K562 (cell line): Measurements from ENCODE around the gene ITGB6. TPM values are rescaled to one million over a fixed set of nuclear protein-coding genes. Genes with fewer than 3 reads are reported as not detected.

Experiments
- ATAC-seq: fragments of 200-7000 bp; cut with Tn5 transposase; 3 replicates; pipeline ENCODE4 v1.9.1; 2020; ENCODE audit warnings: moderate library complexity
- BruUV-seq: library from RNA; stranded (reverse); fragments of 400-500 nt; replicated peaks from 2 replicates; lab custom pipeline; 2021; lab: Mats Ljungman, UMichigan
- CTCF ChIA-PET: fragments of 300-600 bp; formaldehyde crosslinking; extraction: SDS; loops from one replicate; lab custom pipeline; 2021; ENCODE audit warnings: low intra/inter-chr PET ratio; lab: Yijun Ruan, JAX
- POLR2A ChIA-PET: fragments of 300-600, 350-650 bp; sonication (Branson Sonifier 250); formaldehyde crosslinking; extraction: SDS; loops from one replicate; lab custom pipeline; 2021; ENCODE audit warnings: antibody characterized with exemption, inconsistent platforms; lab: Yijun Ruan, JAX
- DNase-seq, 4 experiments: peaks; one replicate each; pipeline versions ENCODE4 v3.0.0 to v3.0.0-alpha.2; 2011 to 2018; ENCODE audit warnings: low spot score in 3 of 4, mixed read lengths in 3 of 4; ENCODE audit errors: extremely low read depth in 1 of 4
- FAIRE-seq: peaks from 2 replicates; lab custom pipeline; 2011; peaks lifted over from hg19 to GRCh38; lab: Jason Lieb, UNC
- H2AFZ ChIP-seq: 2 replicates; pipeline ENCODE4 v1.6.0; 2011; ENCODE audit warnings: low read depth, low read length, control low read depth, inconsistent platforms
- H3K27ac ChIP-seq: fragments of 200-600 bp; 3 replicates; pipeline ENCODE4 v1.8.0; 2011; ENCODE audit warnings: low read depth, mild to moderate bottlenecking, control low read depth, inconsistent platforms, low read length, moderate library complexity, mixed read lengths; ENCODE audit errors: extremely low read depth
- H3K27me3 ChIP-seq, 2 experiments: fragments of 300-600 bp in 1 of 2; 2 replicates in 1 of 2; 3 replicates in 1 of 2; pipeline versions ENCODE4 v1.6.0 to v1.8.0; 2011; ENCODE audit warnings: inconsistent platforms in 2 of 2, low read length in 2 of 2, mild to moderate bottlenecking in 1 of 2, mixed read lengths in 1 of 2, moderate library complexity in 1 of 2; ENCODE audit not compliant: control insufficient read depth in 2 of 2, insufficient read depth in 2 of 2
- H3K36me3 ChIP-seq: fragments of 300-600 bp; 3 replicates; pipeline ENCODE4 v1.8.0; 2011; ENCODE audit warnings: mild to moderate bottlenecking, low read length, inconsistent platforms; ENCODE audit not compliant: control insufficient read depth, insufficient read depth
- H3K4me1 ChIP-seq, 2 experiments: fragments of 200-600 bp in 1 of 2; replicated peaks in 1 of 2; 2 replicates in 1 of 2; 3 replicates in 1 of 2; pipeline versions ENCODE4 v1.5.1 to v1.8.0; 2011; ENCODE audit warnings: inconsistent platforms in 2 of 2, low read length in 2 of 2, mild to moderate bottlenecking in 1 of 2, mixed read lengths in 1 of 2, moderate library complexity in 1 of 2; ENCODE audit not compliant: control insufficient read depth in 2 of 2, insufficient read depth in 2 of 2
- H3K4me2 ChIP-seq: 2 replicates; pipeline ENCODE4 v1.6.1; 2011; ENCODE audit warnings: low read length, control low read depth, inconsistent platforms, mixed read lengths; ENCODE audit not compliant: insufficient read depth
- H3K4me3 ChIP-seq: fragments of 200-600 bp; sonication (generic), shearing (Covaris generic); 2 replicates; pipeline ENCODE4 v1.5.1; 2016; ENCODE audit warnings: control low read depth, inconsistent platforms
- H3K79me2 ChIP-seq: fragments of 200-600 bp; 3 replicates; pipeline ENCODE4 v1.8.0; 2011; ENCODE audit warnings: low read length, inconsistent platforms; ENCODE audit not compliant: control insufficient read depth, insufficient read depth
- H3K9ac ChIP-seq, 2 experiments: 2 replicates each; pipeline versions ENCODE4 v1.6.0 to v1.6.1; 2011; ENCODE audit warnings: low read depth in 2 of 2, low read length in 2 of 2, control low read depth in 1 of 2, inconsistent platforms in 1 of 2, mild to moderate bottlenecking in 1 of 2, mixed read lengths in 1 of 2; ENCODE audit not compliant: insufficient read depth in 1 of 2
- H3K9me1 ChIP-seq: one replicate; pipeline ENCODE4 v1.6.0; 2011; ENCODE audit warnings: inconsistent platforms, mild to moderate bottlenecking, low read length, moderate library complexity; ENCODE audit not compliant: control insufficient read depth, insufficient read depth
- H3K9me3 ChIP-seq: replicated peaks from 2 replicates; pipeline ENCODE4 v1.5.1; 2011; ENCODE audit warnings: low read depth, low read length, inconsistent platforms; ENCODE audit not compliant: control insufficient read depth, insufficient read depth
- H4K20me1 ChIP-seq: replicated peaks from 2 replicates; pipeline ENCODE4 v1.6.1; 2011; ENCODE audit warnings: low read length, inconsistent platforms, mixed read lengths; ENCODE audit not compliant: control insufficient read depth, insufficient read depth
- E2F6 ChIP-seq, 2 experiments: IDR thresholded peaks; 2 replicates each; pipeline ENCODE4 v1.6.1; 2011; ENCODE audit warnings: borderline replicate concordance in 1 of 2, control low read depth in 1 of 2, low read depth in 1 of 2, low read length in 1 of 2, mild to moderate bottlenecking in 1 of 2, mixed read lengths in 1 of 2, moderate library complexity in 1 of 2; ENCODE audit not compliant: insufficient read depth in 1 of 2, insufficient read length in 1 of 2, poor library complexity in 1 of 2, severe bottlenecking in 1 of 2; ENCODE audit errors: extremely low read depth in 1 of 2
- HDAC2 ChIP-seq: fragments of 450-650 bp; IDR thresholded peaks from 2 replicates; pipeline ENCODE4 v1.6.1; 2016; ENCODE audit warnings: mild to moderate bottlenecking
- HNRNPUL1 ChIP-seq: fragments of 200-400 bp; formaldehyde crosslinking; IDR thresholded peaks from 2 replicates; pipeline ENCODE4 v1.6.1; 2017; ENCODE audit warnings: low read length
- KHSRP ChIP-seq: fragments of 450-650 bp; IDR thresholded peaks from 2 replicates; pipeline ENCODE4 v1.6.1; 2017
- MAFG ChIP-seq: fragments of 450-650 bp; conservative IDR thresholded peaks from 2 replicates; pipeline ENCODE4 v1.6.1; 2016; ENCODE audit warnings: missing genetic modification characterization, missing compliant biosample characterization
- PKNOX1 ChIP-seq: fragments of 450-650 bp; IDR thresholded peaks from 2 replicates; pipeline ENCODE4 v1.6.1; 2016
- TAF1 ChIP-seq: IDR thresholded peaks from 2 replicates; pipeline ENCODE4 v1.6.1; 2011; ENCODE audit warnings: mild to moderate bottlenecking, low read length, moderate library complexity; ENCODE audit not compliant: insufficient read depth, control insufficient read depth, severe bottlenecking; ENCODE audit errors: extremely low read depth
- TCF3 ChIP-seq: sonication (generic); formaldehyde crosslinking; IDR thresholded peaks from 2 replicates; pipeline ENCODE4 v1.4.0; 2020; ENCODE audit warnings: mild to moderate bottlenecking, missing genetic modification reagents
- TGIF2 ChIP-seq: sonication (generic); formaldehyde crosslinking; IDR thresholded peaks from 2 replicates; pipeline ENCODE4 v1.8.1; 2022; ENCODE audit warnings: mild to moderate bottlenecking, missing genetic modification reagents, moderate library complexity
- ZNF398 ChIP-seq: fragments of 250-450 bp; sonication (Bioruptor Pico); IDR thresholded peaks from 2 replicates; pipeline ENCODE4 v1.8.0; 2021; ENCODE audit warnings: moderate library complexity, mild to moderate bottlenecking, inconsistent platforms
- ZNF639 ChIP-seq, 2 experiments: fragments of 200-800 bp in 1 of 2; sonication (Bioruptor generic) in 1 of 2; sonication (generic) in 1 of 2; formaldehyde crosslinking in 1 of 2; IDR thresholded peaks in 1 of 2; conservative IDR thresholded peaks in 1 of 2; 2 replicates each; pipeline versions ENCODE4 v1.5.0 to v1.6.1; 2016 to 2020; ENCODE audit warnings: missing compliant biosample characterization in 1 of 2, missing genetic modification characterization in 1 of 2, missing genetic modification reagents in 1 of 2
- ZNF655 ChIP-seq: fragments of 250-450 bp; sonication (Bioruptor Pico); IDR thresholded peaks from 2 replicates; pipeline ENCODE4 v1.5.0; 2021
- WGBS: fragments of 100-300 bp; shearing (Covaris generic); methylation state at CpG from one replicate; pipeline ENCODE4 v1.1.6; 2016; ENCODE audit warnings: low coverage, mixed read lengths; ENCODE audit not compliant: insufficient coverage; ENCODE audit errors: missing lambda C conversion rate; 5-methylcytosine and 5-hydroxymethylcytosine counted together
- in situ Hi-C: fragments of 300-500 bp; cut with MboI; formaldehyde crosslinking; loops from 4 replicates; pipeline ENCODE4 v1.15.0; 2018; ENCODE audit warnings: inconsistent platforms, mixed read lengths
- intact Hi-C: fragments of 100-400 bp; cut with micrococcal nuclease; formaldehyde crosslinking; loops from 2 replicates; pipeline ENCODE4 v1.14.2; 2022
- polyA plus RNA-seq, 8 experiments: library from polyadenylated mRNA; depleted of rRNA in 4 of 8; stranded (reverse) in 5 of 8; unstranded in 3 of 8; fragments of >200 nt; fragmentation: Nextera tagmentation in 2 of 8; fragmentation: Illumina TruSeq in 1 of 8; extraction: Ambion mirVana in 2 of 8; extraction: Trizol in 1 of 8; gene quantifications; 2 replicates each; pipeline versions ENCODE4 v1.2.1 to v1.2.3, GENCODE V29; 2011 to 2014; ENCODE audit warnings: inconsistent platforms in 1 of 8, missing spikeins in 1 of 8
- total RNA-seq, 7 experiments: library from RNA; depleted of rRNA in 6 of 7; stranded (reverse); fragments of >200 nt in 6 of 7; fragmentation: Illumina TruSeq in 2 of 7; extraction: Trizol in 2 of 7; gene quantifications; 2 replicates each; pipeline versions ENCODE4 v1.2.1 to v1.2.3, GENCODE V29; 2011 to 2021; ENCODE audit warnings: low replicate concordance in 1 of 7

Gene ITGB6
- total and polyA plus RNA-seq, 9 of the 15 experiments (the other 6 are each of a cell fraction or from before 2014, with no cell fraction given): 0.18 TPM; not detected in 8

- no peak for TF ChIP-seq PKNOX1
- TF ChIP-seq KHSRP: no peak
Observed at GRCh38 chr2:160207271-160207670, 7.2 kb upstream of the ITGB6 start (continued).

- no peak overlapping the region for H3K27ac ChIP-seq
- in situ Hi-C loops: no loop called here
- no peaks in the 10 kb centered on the region for H3K9me1 ChIP-seq
- H3K9me3 ChIP-seq: no peaks in the 10 kb centered on the region
- H3K36me3 ChIP-seq: no peaks in the 10 kb centered on the region
- WGBS: 1% methylated on average over 4 of the region's 4 CpGs
- H3K9ac ChIP-seq: no peak overlapping the region
- no TSS peak for BruUV-seq
- ATAC-seq (no peak), FAIRE-seq (no peak), DNase-seq (no peak)
- no peaks in the 10 kb centered on the region for H3K79me2 ChIP-seq
- H3K4me2 ChIP-seq: no peak overlapping the region
- H4K20me1 ChIP-seq: no peaks in the 10 kb centered on the region
- ChIA-PET POLR2A (no interaction called here), CTCF (no interaction called here)
- H2AFZ ChIP-seq: no peak overlapping the region
- intact Hi-C loops: no loop called here
- no peak overlapping the region for H3K4me3 ChIP-seq
- H3K27me3 ChIP-seq: no peaks in the 10 kb centered on the region
- no peaks in the 10 kb centered on the region for H3K4me1 ChIP-seq
- TF ChIP-seq TCF3 (CRISPR knock-in tag) (no peak), ZNF655 (CRISPR knock-in tag) (no peak), MAFG (tag) (no peak), HDAC2 (no peak), TAF1 (no peak), ZNF398 (CRISPR knock-in tag) (no peak), E2F6 (IDR thresholded peaks at IDR 0.05; ENCODE audit: borderline replicate concordance in 1 of 2, extremely low read depth in 1 of 2, insufficient read depth in 1 of 2, insufficient read length in 1 of 2, low read depth in 1 of 2, low read length in 1 of 2, poor library complexity in 1 of 2, severe bottlenecking in 1 of 2) (no peak), ZNF639 (CRISPR knock-in tag; conservative IDR thresholded peaks at IDR 0.05 in 1 of 2, IDR thresholded peaks at IDR 0.05 in 1 of 2) (no peak), TGIF2 (CRISPR knock-in tag) (no peak), HNRNPUL1 (no peak)
Observed at GRCh38 chr2:160206436-160206835, 6.4 kb upstream of the ITGB6 start.
